SH-SY5Y (cell line): ENCODE results near the gene ATXN1L.

ENCODE experiments used
- GATA2 ChIP-seq: IDR thresholded peaks from 2 replicates; pipeline ENCODE4 v1.6.1; 2011; ENCODE audit warnings: mild to moderate bottlenecking, low read depth, low read length
- GATA3 ChIP-seq: IDR thresholded peaks from 2 replicates; pipeline ENCODE4 v1.6.1; 2011; ENCODE audit warnings: low read depth, mild to moderate bottlenecking, low read length, moderate library complexity

DNA sequence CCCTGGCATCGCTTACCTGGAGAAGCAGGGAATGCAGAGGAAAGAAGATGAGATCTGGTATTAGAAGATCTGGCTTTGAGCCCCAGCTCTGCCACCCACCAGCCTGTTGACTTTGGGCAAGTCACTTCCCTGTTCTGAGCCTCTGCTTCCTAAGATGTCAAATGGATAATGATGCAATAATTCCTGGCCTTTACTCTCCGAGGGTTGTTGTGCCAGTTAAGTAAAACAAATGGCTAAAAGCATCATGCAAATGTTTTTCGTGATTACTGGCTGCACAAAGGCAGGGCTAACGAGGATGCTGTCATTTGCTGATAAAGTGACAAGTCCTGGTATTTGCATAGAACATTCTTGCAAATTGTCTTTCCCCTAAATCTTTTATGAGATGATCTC is 39.5 kb downstream of the ATXN1L start:
- TF ChIP-seq GATA2 (no peak), GATA3 (no peak)
